Naive thymus-derived CD8-positive, alpha-beta T cell (primary cell): ENCODE measurements around the gene EHMT1. TPM values are rescaled to one million over a fixed set of nuclear protein-coding genes. Genes with fewer than 3 reads are reported as not detected.
A peak's percentile ranks its signal among the peaks of the same experiment; 100 is the strongest.

Experiments used
- ATAC-seq, 2 donors: fragments of 150-1000 bp; cut with Tn5 transposase in 1 of 2; sonication (Bioruptor Pico), chemical (Tn5 transposase) in 1 of 2; 1 replicate in 1 of 2; 2 replicates in 1 of 2; pipeline ENCODE4 v1.10.0; 2021; ENCODE audit warnings: mild to moderate bottlenecking in 2 of 2, moderate library complexity in 2 of 2
- POLR2A ChIA-PET: fragments of 350-600 bp; sonication (Branson Sonifier 250); formaldehyde crosslinking; loops from one replicate; lab custom pipeline; 2021; ENCODE audit warnings: antibody characterized with exemption; lab: Charles Lee
- DNase-seq, 10 donors: peaks; one replicate each; pipeline versions ENCODE4 v3.0.0 to v3.0.0-alpha.2; 2020 to 2022
- H3K27ac Mint-ChIP-seq, 10 donors: one replicate each; pipeline ENCODE4 v1.8.0; 2020 to 2022; ENCODE audit warnings: mild to moderate bottlenecking in 10 of 10, mixed read lengths in 10 of 10, moderate library complexity in 4 of 10, inconsistent platforms in 1 of 10
- H3K27me3 Mint-ChIP-seq, 5 donors: one replicate each; pipeline ENCODE4 v1.8.0; 2021 to 2022; ENCODE audit warnings: mixed read lengths in 5 of 5
- H3K36me3 Mint-ChIP-seq, 3 donors: one replicate each; pipeline ENCODE4 v1.8.0; 2020 to 2022; ENCODE audit warnings: mixed read lengths in 3 of 3, mild to moderate bottlenecking in 2 of 3, inconsistent platforms in 1 of 3
- H3K4me1 Mint-ChIP-seq, 4 donors: one replicate each; pipeline ENCODE4 v1.8.0; 2021 to 2022; ENCODE audit warnings: mixed read lengths in 4 of 4
- H3K4me3 Mint-ChIP-seq, 10 donors: one replicate each; pipeline ENCODE4 v1.8.0; 2020 to 2022; ENCODE audit warnings: mild to moderate bottlenecking in 10 of 10, mixed read lengths in 10 of 10, moderate library complexity in 6 of 10, inconsistent platforms in 1 of 10
- H3K9me3 Mint-ChIP-seq, 9 donors: one replicate each; pipeline ENCODE4 v1.8.0; 2020 to 2022; ENCODE audit warnings: mixed read lengths in 9 of 9, mild to moderate bottlenecking in 3 of 9, inconsistent platforms in 1 of 9, moderate library complexity in 1 of 9
- polyA plus RNA-seq, 3 donors: library from polyadenylated mRNA; unstranded; fragments of 300-500 nt; fragmentation: Illumina TruSeq; gene quantifications; one replicate each; pipeline ENCODE4 v1.2.3, GENCODE V29; 2021
- total RNA-seq, 8 experiments: library from RNA in 2 of 8; stranded (reverse) in 2 of 8; gene quantifications; one replicate each; pipeline ENCODE4 v1.2.3 and lab custom pipeline; 2021 to 2026

Gene EHMT1
- total and polyA plus RNA-seq, 5 experiments from 2014 or later = 20.9 to 113 (median 34.4) TPM

GRCh38 chr9:137816531-137817235 is 197.9 kb downstream of the EHMT1 start:
- Mint-ChIP-seq H3K27me3 (no peaks in the 10 kb centered on the region), H3K27ac (peak overlapping the region in 2 of 10 donors; percentile 63 to 67), H3K36me3 (peaks cover 0 to 76% (median 35%) of the 10 kb centered on the region in 3 donors), H3K4me3 (no peak overlapping the region), H3K9me3 (peaks cover 0 to 10% (median 0%) of the 10 kb centered on the region in 9 donors), H3K4me1 (peaks cover 0 to 2% (median 0%) of the 10 kb centered on the region in 4 donors)
- no peak for ATAC-seq
- POLR2A ChIA-PET = no interaction called here
- no peak for DNase-seq

- Mint-ChIP-seq H3K9me3 (peaks cover 0 to 10% (median 0%) of the 10 kb centered on the region in 9 donors), H3K27me3 (no peaks in the 10 kb centered on the region), H3K36me3 (peaks cover 0 to 80% (median 43%) of the 10 kb centered on the region in 3 donors), H3K4me1 (peaks cover 0 to 2% (median 0%) of the 10 kb centered on the region in 4 donors), H3K4me3 (no peak overlapping the region), H3K27ac (no peak overlapping the region)
- DNase-seq (no peak), ATAC-seq (no peak)
- POLR2A ChIA-PET = no interaction called here
Measured at GRCh38 chr9:137817236-137818200, 198.7 kb downstream of the EHMT1 start.

- H3K27ac Mint-ChIP-seq = peak overlapping the region in 1 of 10 donors; percentile 62
- H3K36me3 Mint-ChIP-seq = peaks cover 0 to 73% (median 42%) of the 10 kb centered on the region in 3 donors
- POLR2A ChIA-PET = no interaction called here
- no peaks in the 10 kb centered on the region for H3K27me3 Mint-ChIP-seq
- H3K4me1 Mint-ChIP-seq = peaks cover 0 to 2% (median 0%) of the 10 kb centered on the region in 4 donors
- ATAC-seq (no peak), DNase-seq (no peak)
- no peak overlapping the region for H3K4me3 Mint-ChIP-seq
- peaks cover 0 to 10% (median 0%) of the 10 kb centered on the region in 9 donors for H3K9me3 Mint-ChIP-seq
Measured at GRCh38 chr9:137818286-137818685, 199.5 kb downstream of the EHMT1 start.

- POLR2A ChIA-PET = no interaction called here
- Mint-ChIP-seq H3K36me3 (peaks cover 0 to 73% (median 48%) of the 10 kb centered on the region in 3 donors), H3K4me3 (no peak overlapping the region), H3K27ac (peak overlapping the region in 3 of 10 donors; percentile 25 to 65 (median 43)), H3K9me3 (peaks cover 0 to 10% (median 0%) of the 10 kb centered on the region in 9 donors), H3K27me3 (no peaks in the 10 kb centered on the region), H3K4me1 (peaks cover 0 to 6% (median under 1%) of the 10 kb centered on the region in 4 donors)
- DNase-seq = no peak
- ATAC-seq = no peak
Measured at GRCh38 chr9:137820161-137820855, 201.5 kb downstream of the EHMT1 start.

- ATAC-seq (no peak), DNase-seq (no peak)
- H3K27ac Mint-ChIP-seq = peak overlapping the region in 2 of 10 donors; percentile 56 to 82
- H3K4me1 Mint-ChIP-seq = peaks cover 0 to 7% (median 4%) of the 10 kb centered on the region in 4 donors
- no peaks in the 10 kb centered on the region for H3K27me3 Mint-ChIP-seq
- POLR2A ChIA-PET = no interaction called here
- H3K36me3 Mint-ChIP-seq = peaks cover under 1 to 67% (median 36%) of the 10 kb centered on the region in 3 donors
- H3K4me3 Mint-ChIP-seq = no peak overlapping the region
- H3K9me3 Mint-ChIP-seq = peaks cover 0 to 3% (median 0%) of the 10 kb centered on the region in 9 donors
Measured at GRCh38 chr9:137823986-137824771, 205.4 kb downstream of the EHMT1 start.

- Mint-ChIP-seq H3K27me3 (no peaks in the 10 kb centered on the region), H3K9me3 (peaks cover 0 to 3% (median 0%) of the 10 kb centered on the region in 9 donors), H3K4me1 (peaks cover 0 to 9% (median 6%) of the 10 kb centered on the region in 4 donors), H3K36me3 (peaks cover 5 to 66% (median 32%) of the 10 kb centered on the region in 3 donors), H3K4me3 (no peak overlapping the region), H3K27ac (peak overlapping the region in 1 of 10 donors; percentile 58)
- ATAC-seq (no peak), DNase-seq (peak in 1 of 10 donors; percentile 19)
- POLR2A ChIA-PET = no interaction called here
Measured at GRCh38 chr9:137825324-137825989, 206.7 kb downstream of the EHMT1 start.

- H3K4me1 Mint-ChIP-seq = peaks cover 0 to 9% (median 7%) of the 10 kb centered on the region in 4 donors
Measured at GRCh38 chr9:137827908-137828526, 209.2 kb downstream of the EHMT1 start.

DNA sequence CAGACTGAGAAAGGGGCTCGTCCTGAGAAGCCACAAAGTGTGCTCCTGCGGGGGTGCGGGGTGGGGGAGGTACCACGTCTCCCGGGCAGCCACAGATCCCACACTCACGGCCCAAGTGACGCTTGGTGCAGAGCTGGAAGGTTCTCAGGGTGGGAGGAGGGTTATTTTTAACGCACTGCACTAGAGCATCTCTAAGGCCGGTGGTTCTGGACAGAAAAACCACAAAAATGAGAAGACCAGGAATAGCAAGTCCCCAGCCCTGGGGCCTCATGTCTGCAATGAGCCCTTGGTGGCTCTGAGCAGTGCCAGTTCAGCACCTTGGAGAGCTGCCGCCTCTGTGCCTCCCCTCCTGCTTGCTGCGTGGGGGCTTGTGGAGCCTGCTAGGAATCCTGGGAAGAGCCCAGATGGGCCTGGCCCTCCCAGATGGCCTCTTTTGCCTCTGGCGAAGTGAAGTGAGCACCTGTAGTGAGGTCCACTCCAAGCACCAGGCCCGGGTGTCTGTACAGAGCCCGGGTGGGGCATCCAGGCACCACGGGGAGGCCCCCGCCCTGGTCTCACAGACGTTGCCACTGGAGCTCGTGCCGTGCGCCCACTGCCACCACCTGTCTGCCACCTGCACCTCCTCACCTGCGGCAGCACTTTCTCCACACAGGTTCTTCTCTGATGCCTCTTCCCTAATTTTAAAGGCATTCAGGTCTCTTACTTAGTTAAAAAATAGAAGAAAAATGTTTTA is 209.9 kb downstream of the EHMT1 start:
- H3K9me3 Mint-ChIP-seq = no peaks in the 10 kb centered on the region
- peaks cover 0 to 9% (median 7%) of the 10 kb centered on the region in 4 donors for H3K4me1 Mint-ChIP-seq
- no peak for DNase-seq
- peaks cover 5 to 71% (median 26%) of the 10 kb centered on the region in 3 donors for H3K36me3 Mint-ChIP-seq
- H3K27ac Mint-ChIP-seq = no peak overlapping the region
- no peak overlapping the region for H3K4me3 Mint-ChIP-seq
- H3K27me3 Mint-ChIP-seq = no peaks in the 10 kb centered on the region
- no peak for ATAC-seq
- POLR2A ChIA-PET = no interaction called here

More at GRCh38 chr9:137827908-137828526, 209.2 kb downstream of the EHMT1 start:
- ATAC-seq = no peak
- POLR2A ChIA-PET = no interaction called here
- Mint-ChIP-seq H3K27me3 (no peaks in the 10 kb centered on the region), H3K27ac (no peak overlapping the region), H3K9me3 (no peaks in the 10 kb centered on the region), H3K4me3 (no peak overlapping the region), H3K36me3 (peaks cover 5 to 67% (median 26%) of the 10 kb centered on the region in 3 donors)
- DNase-seq = no peak

DNA sequence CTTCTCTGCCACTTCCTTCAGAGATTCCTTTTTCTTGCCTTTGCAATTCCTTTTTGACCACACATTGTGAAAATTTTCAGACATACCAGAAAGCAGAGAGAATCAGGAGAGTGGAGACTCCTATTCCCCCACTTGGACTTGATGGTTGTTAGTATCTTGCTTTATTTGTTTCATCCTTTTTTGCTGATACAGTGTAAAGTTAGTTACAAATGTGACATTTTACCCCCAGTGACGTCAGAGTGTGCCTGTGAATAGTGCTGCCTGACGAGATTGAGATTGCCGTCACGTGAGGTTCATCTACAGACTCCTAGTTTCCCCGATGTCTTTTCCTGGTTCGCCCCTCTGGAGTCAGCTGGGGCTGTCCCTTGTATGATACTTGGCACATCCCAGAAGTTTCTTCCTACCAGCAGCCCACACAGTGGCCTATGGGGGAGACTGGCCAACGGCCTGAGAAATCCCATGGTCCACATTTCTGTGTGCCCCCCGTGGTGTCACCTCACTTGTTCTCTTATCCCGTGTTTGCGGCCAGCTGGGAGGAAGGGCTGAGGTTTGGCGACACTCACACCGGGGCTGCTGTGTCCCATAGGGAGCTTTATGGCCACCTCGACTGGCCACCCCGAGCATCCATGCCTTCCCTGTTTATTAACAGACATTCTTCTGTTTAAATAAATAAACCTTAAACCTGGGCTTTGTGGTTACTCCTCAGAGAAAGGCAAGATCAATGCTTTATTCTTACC is 210.6 kb downstream of the EHMT1 start:
- POLR2A ChIA-PET = no interaction called here
- H3K27me3 Mint-ChIP-seq = no peaks in the 10 kb centered on the region
- no peak overlapping the region for H3K27ac Mint-ChIP-seq
- peaks cover 0 to 7% (median 7%) of the 10 kb centered on the region in 4 donors for H3K4me1 Mint-ChIP-seq
- DNase-seq = no peak
- ATAC-seq = no peak
- peak overlapping the region in 1 of 10 donors; percentile 4 for H3K4me3 Mint-ChIP-seq
- H3K9me3 Mint-ChIP-seq = no peaks in the 10 kb centered on the region
- peaks cover 5 to 67% (median 18%) of the 10 kb centered on the region in 3 donors for H3K36me3 Mint-ChIP-seq

DNA sequence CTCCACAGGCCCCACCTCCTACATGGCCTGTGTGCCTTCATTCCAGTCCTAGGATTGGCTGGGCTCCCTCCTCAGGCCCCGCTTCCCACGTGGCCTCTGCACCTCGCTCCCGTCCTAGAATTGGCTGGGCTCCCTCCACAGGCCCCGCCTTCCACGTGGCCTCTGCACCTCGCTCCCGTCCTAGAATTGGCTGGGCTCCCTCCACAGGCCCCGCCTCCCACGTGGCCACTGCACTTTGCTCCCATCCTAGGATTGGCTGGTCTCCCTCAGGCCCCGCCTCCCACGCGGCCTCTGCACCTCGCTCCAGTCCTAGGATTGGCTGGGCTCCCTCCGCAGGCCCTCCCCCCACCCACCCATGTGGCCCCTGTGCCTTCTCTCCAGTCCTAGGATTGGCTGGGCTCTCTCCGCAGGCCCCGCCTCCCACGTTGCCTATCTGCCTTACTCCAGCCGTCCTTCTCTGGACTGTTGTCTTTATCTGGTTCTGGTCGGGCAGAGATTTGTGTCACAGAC is 213.4 kb downstream of the EHMT1 start:
- H3K27ac Mint-ChIP-seq = peak overlapping the region in 2 of 10 donors; percentile 80 to 84
- no peak overlapping the region for H3K4me3 Mint-ChIP-seq
- POLR2A ChIA-PET = no interaction called here
- no peak for ATAC-seq
- no peaks in the 10 kb centered on the region for H3K27me3 Mint-ChIP-seq
- H3K4me1 Mint-ChIP-seq = peaks cover 0 to 5% (median 1%) of the 10 kb centered on the region in 4 donors
- no peak for DNase-seq
- no peaks in the 10 kb centered on the region for H3K9me3 Mint-ChIP-seq
- H3K36me3 Mint-ChIP-seq = peaks cover 5 to 55% (median 15%) of the 10 kb centered on the region in 3 donors
